Stimulated activated CD4-positive, alpha-beta T cell treated with anti-CD3 and anti-CD28 coated beads, Interleukin-4, amount 100 ng/mL, for 24 hours (primary cell): Measurements from ENCODE around the gene RIPOR2.

Source experiments
- DNase-seq: peaks from one replicate; pipeline ENCODE4 v3.0.0-alpha.2; 2020

The RIPOR2 gene

GRCh38 chr6:24874776-24875533 lies 60.8 kb downstream of the RIPOR2 start:
- DNase-seq = no peak

GRCh38 chr6:24874128-24874527 lies 61.6 kb downstream of the RIPOR2 start:
- no peak for DNase-seq

GRCh38 chr6:24872779-24873178 lies 63.0 kb downstream of the RIPOR2 start:
- DNase-seq = no peak

- no peak for DNase-seq
Observed at GRCh38 chr6:24868765-24869164, 67.0 kb downstream of the RIPOR2 start.

GRCh38 chr6:24867104-24867703 lies 68.6 kb downstream of the RIPOR2 start:
- no peak for DNase-seq

GRCh38 chr6:24865161-24865560 lies 70.6 kb downstream of the RIPOR2 start:
- DNase-seq = no peak

- no peak for DNase-seq
Observed at GRCh38 chr6:24864343-24864742, 71.4 kb downstream of the RIPOR2 start.

- no peak for DNase-seq
Observed at GRCh38 chr6:24861934-24862333, 73.8 kb downstream of the RIPOR2 start.

- DNase-seq = no peak
Observed at GRCh38 chr6:24859608-24860200, 76.1 kb downstream of the RIPOR2 start.

- peak; percentile 33 for DNase-seq
Observed at GRCh38 chr6:24859132-24859531, 76.6 kb downstream of the RIPOR2 start.

- no peak for DNase-seq
Observed at GRCh38 chr6:24858177-24858653, 77.5 kb downstream of the RIPOR2 start.

- no peak for DNase-seq
Observed at GRCh38 chr6:24856901-24857670, 78.7 kb downstream of the RIPOR2 start.

- no peak for DNase-seq
Observed at GRCh38 chr6:24856246-24856599, 79.5 kb downstream of the RIPOR2 start.

- DNase-seq = peak; percentile 80
Observed at GRCh38 chr6:24855395-24856245, 80.1 kb downstream of the RIPOR2 start.

- no peak for DNase-seq
Observed at GRCh38 chr6:24854077-24854666, 81.6 kb downstream of the RIPOR2 start.

GRCh38 chr6:24851086-24851485 lies 84.7 kb downstream of the RIPOR2 start:
- no peak for DNase-seq

GRCh38 chr6:24849713-24850112 lies 86.0 kb downstream of the RIPOR2 start:
- no peak for DNase-seq

GRCh38 chr6:24848461-24848860 lies 87.3 kb downstream of the RIPOR2 start:
- DNase-seq = no peak

- DNase-seq = no peak
Observed at GRCh38 chr6:24847402-24847801, 88.4 kb downstream of the RIPOR2 start.

- no peak for DNase-seq
Observed at GRCh38 chr6:24845578-24845977, 90.2 kb downstream of the RIPOR2 start.

GRCh38 chr6:24844903-24845302 lies 90.9 kb downstream of the RIPOR2 start:
- DNase-seq = no peak

- DNase-seq = no peak
Observed at GRCh38 chr6:24844061-24844460, 91.7 kb downstream of the RIPOR2 start.
